Measurements from ENCODE around the gene CEP112.

The CEP112 gene

GRCh38 chr17:66211047-66211810 is 19.3 kb upstream of the CEP112 start:
- no peak for DNase-seq
- intact Hi-C loops (cut with DNase I): no loop called here

- intact Hi-C loops (cut with DNase I): no loop called here
- no peak for DNase-seq
Observed at GRCh38 chr17:66210208-66210574, 18.3 kb upstream of the CEP112 start.

GRCh38 chr17:66207936-66208335 is 16.0 kb upstream of the CEP112 start:
- intact Hi-C loops (cut with DNase I): no loop called here

GRCh38 chr17:66203274-66204015 is 11.5 kb upstream of the CEP112 start:
- intact Hi-C loops (cut with DNase I): no loop called here
- DNase-seq: no peak

More at GRCh38 chr17:66207936-66208335, 16.0 kb upstream of the CEP112 start:
- DNase-seq: no peak

GRCh38 chr17:66200685-66201092 is 8.8 kb upstream of the CEP112 start:
- DNase-seq: peak in 4 of 10 donors; percentile 11 to 38 (median 21)

GRCh38 chr17:66198242-66198641 is 6.3 kb upstream of the CEP112 start:
- DNase-seq: no peak
- intact Hi-C loops (cut with DNase I): no loop called here

More at GRCh38 chr17:66200685-66201092, 8.8 kb upstream of the CEP112 start:
- intact Hi-C loops (cut with DNase I): no loop called here

- intact Hi-C loops (cut with DNase I): no loop called here
- DNase-seq: no peak
Observed at GRCh38 chr17:66192378-66192687, 400 bp upstream of the CEP112 start.

- peak in 1 of 10 donors; percentile 9 for DNase-seq
Observed at GRCh38 chr17:66190738-66191592, 968 bp downstream of the CEP112 start.

GRCh38 chr17:66187718-66188117 is 4.2 kb downstream of the CEP112 start:
- DNase-seq: no peak

More at GRCh38 chr17:66190738-66191592, 968 bp downstream of the CEP112 start:
- intact Hi-C loops (cut with DNase I): no loop called here

GRCh38 chr17:66185862-66186261 is 6.1 kb downstream of the CEP112 start:
- intact Hi-C loops (cut with DNase I): no loop called here
- no peak for DNase-seq

More at GRCh38 chr17:66187718-66188117, 4.2 kb downstream of the CEP112 start:
- intact Hi-C loops (cut with DNase I): no loop called here

GRCh38 chr17:66184392-66184791 is 7.5 kb downstream of the CEP112 start:
- no peak for DNase-seq
- intact Hi-C loops (cut with DNase I): no loop called here

- DNase-seq: no peak
- intact Hi-C loops (cut with DNase I): no loop called here
Observed at GRCh38 chr17:66183529-66183928, 8.4 kb downstream of the CEP112 start.

- DNase-seq: no peak
- intact Hi-C loops (cut with DNase I): no loop called here
Observed at GRCh38 chr17:66178642-66179041, 13.3 kb downstream of the CEP112 start.

- no peak for DNase-seq
- intact Hi-C loops (cut with DNase I): no loop called here
Observed at GRCh38 chr17:66177048-66177447, 14.9 kb downstream of the CEP112 start.

- DNase-seq: no peak
- intact Hi-C loops (cut with DNase I): no loop called here
Observed at GRCh38 chr17:66175892-66176291, 16.0 kb downstream of the CEP112 start.

GRCh38 chr17:66172691-66173223 is 19.2 kb downstream of the CEP112 start:
- DNase-seq: no peak
- intact Hi-C loops (cut with DNase I): no loop called here

GRCh38 chr17:66172144-66172543 is 19.8 kb downstream of the CEP112 start:
- DNase-seq: no peak

GRCh38 chr17:66171692-66172091 is 20.2 kb downstream of the CEP112 start:
- no peak for DNase-seq
- intact Hi-C loops (cut with DNase I): no loop called here

More at GRCh38 chr17:66172144-66172543, 19.8 kb downstream of the CEP112 start:
- intact Hi-C loops (cut with DNase I): no loop called here

GRCh38 chr17:66171172-66171571 is 20.8 kb downstream of the CEP112 start:
- intact Hi-C loops (cut with DNase I): no loop called here
- no peak for DNase-seq

- intact Hi-C loops (cut with DNase I): loop anchor here (5.0 kb wide), 1 partner anchor 613 kb away; no protein-coding TSS in a partner anchor
- no peak for DNase-seq
Observed at GRCh38 chr17:66169839-66170238, 22.1 kb downstream of the CEP112 start.

All from posterior cingulate gyrus (tissue), 11 donors.